ENCODE results near the gene MSH2. TPM values are rescaled to one million over a fixed set of nuclear protein-coding genes. Genes with fewer than 3 reads are reported as not detected.
"Not testable (repeated sequence)": the region's sequence is repeated elsewhere in the genome, so short reads cannot be mapped to it uniquely, and the experiment has no call there.

MSH2 gene
- total RNA-seq, 6 donors from 2014 or later: 6.1 to 16.3 (median 10.2) TPM

GRCh38 chr2:47404356-47404755 lies 1.4 kb downstream of the MSH2 start:
- DNase-seq (no peak), ATAC-seq (ENCODE audit: low FRiP score in 2 of 2) (no peak)
- Histone ChIP-seq H3K27ac (no peak overlapping the region), H3K36me3 (no peaks in the 10 kb centered on the region), H3K9me3 (no peaks in the 10 kb centered on the region), H3K4me1 (peaks cover 11 to 18% (median 13%) of the 10 kb centered on the region in 4 donors), H3K27me3 (no peaks in the 10 kb centered on the region), H3K4me3 (peak overlapping the region in 1 of 4 donors; percentile 97)
- TF ChIP-seq POLR2AphosphoS5 (IDR thresholded peaks at IDR 0.05) (no peak), CTCF (IDR thresholded peaks at IDR 0.05) (no peak)
- WGBS, 2 donors: 80 to 86% methylated on average over 10 of the region's 10 CpGs

DNA sequence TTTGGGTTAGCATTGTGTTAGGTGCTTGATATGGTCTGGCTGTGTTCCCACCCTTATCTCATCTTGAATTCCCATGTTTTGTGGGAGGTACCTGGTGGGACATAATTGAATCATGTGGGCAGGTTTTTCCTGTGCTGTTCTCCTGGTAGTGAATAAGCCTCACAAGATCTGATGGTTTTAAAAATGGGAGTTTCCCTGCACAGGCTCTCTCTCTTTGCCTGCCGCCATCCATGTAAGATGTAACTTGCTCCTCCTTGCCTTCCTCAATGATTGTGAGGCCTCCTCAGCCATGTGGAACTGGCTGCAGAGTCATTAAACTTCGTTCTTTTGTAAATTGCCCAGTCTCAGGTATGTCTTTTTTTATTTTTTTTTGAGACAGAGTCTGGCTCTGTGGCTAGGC lies 2.8 kb downstream of the MSH2 start:
- Histone ChIP-seq H3K4me3 (no peak overlapping the region), H3K36me3 (peaks cover 0 to 5% (median 0%) of the 10 kb centered on the region in 4 donors), H3K9me3 (no peaks in the 10 kb centered on the region), H3K27ac (no peak overlapping the region), H3K27me3 (no peaks in the 10 kb centered on the region), H3K4me1 (peaks cover 11 to 18% (median 13%) of the 10 kb centered on the region in 4 donors)
- ATAC-seq (ENCODE audit: low FRiP score in 2 of 2) (no peak), DNase-seq (no peak)
- WGBS, 2 donors: 94 to 100% methylated on average over 2 of the region's 2 CpGs
- TF ChIP-seq POLR2AphosphoS5 (IDR thresholded peaks at IDR 0.05) (no peak), EP300 (IDR thresholded peaks at IDR 0.05) (no peak), POLR2A (IDR thresholded peaks at IDR 0.05) (no peak), CTCF (IDR thresholded peaks at IDR 0.05) (no peak)

GRCh38 chr2:47406649-47407330 lies 3.8 kb downstream of the MSH2 start:
- H3K9me3 ChIP-seq; H3K4me3 ChIP-seq; ATAC-seq (ENCODE audit: low FRiP score in 2 of 2); H3K27me3 ChIP-seq; DNase-seq; H3K27ac ChIP-seq: not testable (repeated sequence)
- Histone ChIP-seq H3K36me3 (peaks cover 0 to 14% (median 4%) of the 10 kb centered on the region in 4 donors), H3K4me1 (peaks cover 11 to 18% (median 13%) of the 10 kb centered on the region in 4 donors)
- WGBS, 2 donors: 98 to 100% methylated on average over 2 to 3 of the region's 3 CpGs

DNA sequence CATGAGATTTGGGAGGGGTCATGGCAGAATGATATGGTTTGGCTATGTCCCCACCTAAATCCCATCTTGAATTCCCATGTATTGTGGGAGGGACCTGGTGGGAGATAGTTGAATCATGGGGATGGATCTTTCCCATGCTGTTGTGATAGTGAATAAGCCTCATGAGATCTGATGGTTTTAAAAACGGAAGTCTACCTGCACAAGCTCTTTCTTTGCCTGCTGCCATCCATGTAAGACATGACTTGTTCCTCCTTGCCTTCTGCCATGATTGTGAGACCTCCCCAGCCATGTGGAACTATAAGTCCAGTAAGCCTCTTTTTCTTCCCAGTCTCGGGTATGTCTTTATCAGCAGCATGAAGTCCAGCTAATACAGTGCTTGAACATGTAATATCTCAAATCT lies 5.0 kb downstream of the MSH2 start:
- not testable (repeated sequence) for H3K4me3 ChIP-seq
- whole genome bisulfite sequencing, 2 donors: 90 to 96% methylated on average over 2 of the region's 2 CpGs

GRCh38 chr2:47414682-47415458 lies 11.9 kb downstream of the MSH2 start:
- H3K4me1 ChIP-seq: no peaks in the 10 kb centered on the region
- DNase-seq (no peak), ATAC-seq (ENCODE audit: low FRiP score in 2 of 2) (no peak)
- H3K9me3 ChIP-seq: no peaks in the 10 kb centered on the region
- no peak overlapping the region for H3K4me3 ChIP-seq
- 94 to 99% methylated on average over 7 of the region's 7 CpGs for WGBS, 2 donors
- TF ChIP-seq POLR2A (IDR thresholded peaks at IDR 0.05) (no peak), CTCF (IDR thresholded peaks at IDR 0.05) (no peak), POLR2AphosphoS5 (IDR thresholded peaks at IDR 0.05) (no peak), EP300 (IDR thresholded peaks at IDR 0.05) (no peak)
- H3K36me3 ChIP-seq: peaks cover 0 to 62% (median 11%) of the 10 kb centered on the region in 4 donors
- no peak overlapping the region for H3K27ac ChIP-seq
- H3K27me3 ChIP-seq: no peaks in the 10 kb centered on the region

More for the DNA sequence above, 5.0 kb downstream of the MSH2 start:
- H3K4me1 ChIP-seq: peaks cover 8 to 12% (median 10%) of the 10 kb centered on the region in 4 donors
- ATAC-seq (ENCODE audit: low FRiP score in 2 of 2); H3K27me3 ChIP-seq; H3K9me3 ChIP-seq; DNase-seq; H3K27ac ChIP-seq: not testable (repeated sequence)
- H3K36me3 ChIP-seq: peaks cover 0 to 18% (median 4%) of the 10 kb centered on the region in 4 donors

All from upper lobe of left lung (tissue), 6 donors.